ENCODE data around the gene IGFBP6.
A peak's percentile ranks its signal among the peaks of the same experiment; 100 is the strongest.
"Not testable (repeated sequence)": the region's sequence is repeated elsewhere in the genome, so short reads cannot be mapped to it uniquely, and the experiment has no call there.

IGFBP6 gene

GRCh38 chr12:53071591-53072551, 25.6 kb upstream of the IGFBP6 start:
- DNase-seq: no peak

- DNase-seq: no peak
Observed at GRCh38 chr12:53073881-53074280, 23.6 kb upstream of the IGFBP6 start.

GRCh38 chr12:53074283-53074998, 23.0 kb upstream of the IGFBP6 start:
- DNase-seq: no peak

GRCh38 chr12:53074999-53075370, 22.5 kb upstream of the IGFBP6 start:
- DNase-seq: no peak

- no peak for DNase-seq
Observed at GRCh38 chr12:53076461-53076860, 21.0 kb upstream of the IGFBP6 start.

- DNase-seq: no peak
Observed at GRCh38 chr12:53077030-53077429, 20.4 kb upstream of the IGFBP6 start.

GRCh38 chr12:53078425-53079225, 18.8 kb upstream of the IGFBP6 start:
- DNase-seq: peak; percentile 68

- DNase-seq: peak; percentile 93
Observed at GRCh38 chr12:53079226-53080117, 18.0 kb upstream of the IGFBP6 start, which contains the start of gene SPRYD3. Gene SPRYD3, minus strand, starts transcription at chr12:53079390. Its CDS starts 57 bp downstream, at chr12:53079333.

- DNase-seq: no peak
Observed at GRCh38 chr12:53082637-53083175, 14.8 kb upstream of the IGFBP6 start.

GRCh38 chr12:53086361-53086760, 11.1 kb upstream of the IGFBP6 start:
- no peak for DNase-seq

GRCh38 chr12:53090105-53090504, 7.4 kb upstream of the IGFBP6 start:
- no peak for DNase-seq

- no peak for DNase-seq
Observed at GRCh38 chr12:53090554-53090953, 6.9 kb upstream of the IGFBP6 start.

- no peak for DNase-seq
Observed at GRCh38 chr12:53091756-53092155, 5.7 kb upstream of the IGFBP6 start.

GRCh38 chr12:53093777-53094393, 3.6 kb upstream of the IGFBP6 start:
- no peak for DNase-seq

GRCh38 chr12:53094394-53094787, 3.1 kb upstream of the IGFBP6 start:
- DNase-seq: no peak

- DNase-seq: not testable (repeated sequence)
Observed at GRCh38 chr12:53094796-53095595, 2.5 kb upstream of the IGFBP6 start.

- DNase-seq: not testable (repeated sequence)
Observed at GRCh38 chr12:53095596-53095895, 1.9 kb upstream of the IGFBP6 start.

- DNase-seq: no peak
Observed at GRCh38 chr12:53096089-53096741, 1.3 kb upstream of the IGFBP6 start.

GRCh38 chr12:53096759-53097158, 708 bp upstream of the IGFBP6 start:
- DNase-seq: no peak

- DNase-seq: peak; percentile 9
Observed at GRCh38 chr12:53097207-53097563, 282 bp upstream of the IGFBP6 start.

Measured in NCI-H345 (cell line).